Neural progenitor cell (in vitro differentiated cells): Measurements from ENCODE around the gene DRGX. TPM values are rescaled to one million over a fixed set of nuclear protein-coding genes. Genes with fewer than 3 reads are reported as not detected.
A peak's percentile ranks its signal among the peaks of the same experiment; 100 is the strongest.

Experiments used
- DNase-seq: peaks from one replicate; pipeline ENCODE4 v3.0.0-alpha.2; 2016; ENCODE audit warnings: low spot score
- H2AFZ ChIP-seq: fragments of 200-600 bp; sonication (generic); replicated peaks from 2 replicates; pipeline ENCODE4 v1.6.1; 2016; ENCODE audit warnings: antibody characterized with exemption
- H3F3A ChIP-seq: fragments of 200-600 bp; sonication (generic); 2 replicates; pipeline ENCODE4 v1.6.1; 2016; ENCODE audit warnings: antibody characterized with exemption, low read depth
- H3K27ac ChIP-seq: fragments of 200-600 bp; sonication (generic); 2 replicates; pipeline ENCODE4 v1.5.1; 2016; ENCODE audit warnings: mild to moderate bottlenecking
- H3K27me3 ChIP-seq: fragments of 200-600 bp; sonication (generic); 2 replicates; pipeline ENCODE4 v1.6.1; 2016; ENCODE audit warnings: mild to moderate bottlenecking, moderate library complexity
- H3K36me3 ChIP-seq: fragments of 200-600 bp; sonication (generic); 2 replicates; pipeline ENCODE4 v1.5.1; 2016
- H3K4me1 ChIP-seq: fragments of 200-600 bp; sonication (generic); 2 replicates; pipeline ENCODE4 v1.6.1; 2016; ENCODE audit warnings: mixed run types
- H3K4me2 ChIP-seq: fragments of 200-600 bp; sonication (generic); 2 replicates; pipeline ENCODE4 v1.6.1; 2016
- H3K4me3 ChIP-seq: fragments of 200-600 bp; sonication (generic); 2 replicates; pipeline ENCODE4 v1.5.1; 2016
- H3K79me2 ChIP-seq: fragments of 200-600 bp; sonication (generic); 2 replicates; pipeline ENCODE4 v1.6.1; 2016; ENCODE audit warnings: low read depth
- H3K9ac ChIP-seq: fragments of 200-600 bp; sonication (generic); 2 replicates; pipeline ENCODE4 v1.6.1; 2016
- H3K9me3 ChIP-seq: fragments of 200-600 bp; sonication (generic); 2 replicates; pipeline ENCODE4 v1.5.1; 2016; ENCODE audit warnings: low read depth
- H4K20me1 ChIP-seq: fragments of 200-600 bp; sonication (generic); 2 replicates; pipeline ENCODE4 v1.6.1; 2016; ENCODE audit warnings: low read depth
- H3K27ac Mint-ChIP-seq: 3 replicates; pipeline ENCODE4 v1.8.0; 2021; ENCODE audit warnings: mixed read lengths
- H3K27me3 Mint-ChIP-seq: 2 replicates; pipeline ENCODE4 v1.8.0; 2022; ENCODE audit warnings: low read depth, mild to moderate bottlenecking, inconsistent platforms, moderate library complexity, mixed read lengths; ENCODE audit not compliant: insufficient read depth
- H3K36me3 Mint-ChIP-seq: 3 replicates; pipeline ENCODE4 v1.8.0; 2021; ENCODE audit warnings: mixed read lengths
- H3K4me1 Mint-ChIP-seq: 3 replicates; pipeline ENCODE4 v1.8.0; 2021; ENCODE audit warnings: mixed read lengths
- H3K4me3 Mint-ChIP-seq: 3 replicates; pipeline ENCODE4 v1.8.0; 2021; ENCODE audit warnings: mild to moderate bottlenecking, moderate library complexity, mixed read lengths
- H3K9me3 Mint-ChIP-seq: 3 replicates; pipeline ENCODE4 v1.8.0; 2020; ENCODE audit warnings: mixed read lengths
- EZH2 ChIP-seq: fragments of 200-600 bp; sonication (generic); IDR thresholded peaks from 2 replicates; pipeline ENCODE4 v1.6.1; 2017; ENCODE audit warnings: antibody characterized with exemption, mild to moderate bottlenecking, moderate library complexity
- EZH2phosphoT487 ChIP-seq: fragments of 200-600 bp; sonication (generic); IDR thresholded peaks from 2 replicates; pipeline ENCODE4 v1.6.1; 2017; ENCODE audit warnings: antibody characterized with exemption
- total RNA-seq: library from RNA; depleted of rRNA; stranded (reverse); fragments of >200 nt; gene quantifications from 2 replicates; pipeline ENCODE4 v1.2.3, GENCODE V29; 2015; ENCODE audit warnings: low replicate concordance
- TF ChIP-seq, protein P1 (sequence below): fragments of 200-600 bp; sonication (generic); IDR thresholded peaks from 2 replicates; pipeline ENCODE4 v1.5.1; 2017; ENCODE audit warnings: antibody characterized with exemption, mild to moderate bottlenecking

Gene DRGX
- total RNA-seq, 1 donor from 2014 or later, result not detected

DNA sequence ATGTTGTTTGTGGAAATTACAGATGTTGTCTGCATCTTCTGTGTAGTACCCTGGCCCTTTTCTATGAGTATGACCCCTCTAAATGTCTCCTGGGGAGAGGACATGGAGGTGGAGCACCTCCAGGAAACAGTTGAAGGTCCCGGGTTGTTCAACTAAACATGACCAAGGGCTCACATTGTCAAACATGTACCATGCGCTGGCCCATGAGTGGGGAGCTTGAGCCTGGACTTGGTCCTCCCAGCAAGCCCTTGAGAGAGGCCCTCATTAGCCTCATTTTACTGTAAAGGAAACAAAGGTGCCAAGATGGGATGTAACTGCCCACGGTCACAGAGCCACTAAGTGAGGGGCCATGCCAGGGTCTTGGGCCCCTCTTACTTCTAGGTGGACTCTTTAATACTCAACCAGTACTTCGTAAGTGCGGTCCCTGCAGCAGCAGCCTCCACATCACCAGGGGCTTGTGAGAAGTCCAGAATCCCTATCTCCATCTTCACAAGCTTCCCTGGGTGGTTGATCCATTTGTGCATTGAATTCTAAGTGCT, 65.7 kb downstream of the DRGX start:
- H3K27me3 Mint-ChIP-seq, result peaks cover 12% of the 10 kb centered on the region

DNA sequence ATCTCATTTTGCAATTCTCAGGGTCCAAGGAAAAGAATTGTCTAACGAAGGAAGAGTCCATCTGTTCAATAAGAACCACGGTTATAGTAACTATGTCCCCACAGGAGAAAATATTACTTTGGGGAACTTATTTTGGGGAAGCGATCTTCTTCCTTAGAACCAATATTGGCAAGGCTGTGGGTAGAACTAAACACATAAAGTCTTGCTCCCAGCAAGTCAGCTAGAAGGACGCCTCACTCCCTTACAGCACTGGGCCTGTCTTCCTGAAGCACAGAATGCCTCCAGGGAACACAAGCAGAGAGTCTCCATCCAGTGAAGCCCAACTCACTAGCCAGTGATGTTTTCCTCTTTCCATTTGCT, 66.8 kb downstream of the DRGX start:
- no peak overlapping the region for H3K4me3 ChIP-seq
- H3K27me3 ChIP-seq, result no peaks in the 10 kb centered on the region
- Mint-ChIP-seq H3K36me3 (no peaks in the 10 kb centered on the region), H3K27me3 (peaks cover 13% of the 10 kb centered on the region), H3K27ac (no peak overlapping the region), H3K4me3 (no peak overlapping the region), H3K9me3 (peaks cover 4% of the 10 kb centered on the region), H3K4me1 (peaks cover 3% of the 10 kb centered on the region)
- DNase-seq, result no peak
- no peak overlapping the region for H3K9ac ChIP-seq
- no peak overlapping the region for H3K4me2 ChIP-seq
- H4K20me1 ChIP-seq, result no peaks in the 10 kb centered on the region
- H3K4me1 ChIP-seq, result no peaks in the 10 kb centered on the region
- H3K9me3 ChIP-seq, result no peaks in the 10 kb centered on the region
- H3F3A ChIP-seq, result no peaks in the 10 kb centered on the region
- H3K79me2 ChIP-seq, result no peaks in the 10 kb centered on the region
- H3K36me3 ChIP-seq, result no peaks in the 10 kb centered on the region
- no peak overlapping the region for H2AFZ ChIP-seq
- no peak overlapping the region for H3K27ac ChIP-seq
- TF ChIP-seq EZH2, result no peak
- TF ChIP-seq EZH2phosphoT487, result no peak
- TF ChIP-seq, protein P1, sequence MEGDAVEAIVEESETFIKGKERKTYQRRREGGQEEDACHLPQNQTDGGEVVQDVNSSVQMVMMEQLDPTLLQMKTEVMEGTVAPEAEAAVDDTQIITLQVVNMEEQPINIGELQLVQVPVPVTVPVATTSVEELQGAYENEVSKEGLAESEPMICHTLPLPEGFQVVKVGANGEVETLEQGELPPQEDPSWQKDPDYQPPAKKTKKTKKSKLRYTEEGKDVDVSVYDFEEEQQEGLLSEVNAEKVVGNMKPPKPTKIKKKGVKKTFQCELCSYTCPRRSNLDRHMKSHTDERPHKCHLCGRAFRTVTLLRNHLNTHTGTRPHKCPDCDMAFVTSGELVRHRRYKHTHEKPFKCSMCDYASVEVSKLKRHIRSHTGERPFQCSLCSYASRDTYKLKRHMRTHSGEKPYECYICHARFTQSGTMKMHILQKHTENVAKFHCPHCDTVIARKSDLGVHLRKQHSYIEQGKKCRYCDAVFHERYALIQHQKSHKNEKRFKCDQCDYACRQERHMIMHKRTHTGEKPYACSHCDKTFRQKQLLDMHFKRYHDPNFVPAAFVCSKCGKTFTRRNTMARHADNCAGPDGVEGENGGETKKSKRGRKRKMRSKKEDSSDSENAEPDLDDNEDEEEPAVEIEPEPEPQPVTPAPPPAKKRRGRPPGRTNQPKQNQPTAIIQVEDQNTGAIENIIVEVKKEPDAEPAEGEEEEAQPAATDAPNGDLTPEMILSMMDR, result no peak

More for the DNA sequence above, 65.7 kb downstream of the DRGX start:
- Histone ChIP-seq H3K4me3 (no peak overlapping the region), H4K20me1 (no peaks in the 10 kb centered on the region), H3K4me2 (no peak overlapping the region), H3K27ac (no peak overlapping the region), H3K79me2 (no peaks in the 10 kb centered on the region), H3K4me1 (no peaks in the 10 kb centered on the region), H2AFZ (no peak overlapping the region), H3K36me3 (no peaks in the 10 kb centered on the region), H3K9ac (no peak overlapping the region), H3K27me3 (no peaks in the 10 kb centered on the region), H3K9me3 (no peaks in the 10 kb centered on the region), H3F3A (no peaks in the 10 kb centered on the region)
- Mint-ChIP-seq H3K27ac (no peak overlapping the region), H3K36me3 (no peaks in the 10 kb centered on the region), H3K4me1 (peaks cover 3% of the 10 kb centered on the region), H3K9me3 (peaks cover 4% of the 10 kb centered on the region), H3K4me3 (no peak overlapping the region)
- DNase-seq, result no peak
- TF ChIP-seq, protein P1, result no peak
- TF ChIP-seq EZH2phosphoT487 (no peak), EZH2 (no peak)

DNA sequence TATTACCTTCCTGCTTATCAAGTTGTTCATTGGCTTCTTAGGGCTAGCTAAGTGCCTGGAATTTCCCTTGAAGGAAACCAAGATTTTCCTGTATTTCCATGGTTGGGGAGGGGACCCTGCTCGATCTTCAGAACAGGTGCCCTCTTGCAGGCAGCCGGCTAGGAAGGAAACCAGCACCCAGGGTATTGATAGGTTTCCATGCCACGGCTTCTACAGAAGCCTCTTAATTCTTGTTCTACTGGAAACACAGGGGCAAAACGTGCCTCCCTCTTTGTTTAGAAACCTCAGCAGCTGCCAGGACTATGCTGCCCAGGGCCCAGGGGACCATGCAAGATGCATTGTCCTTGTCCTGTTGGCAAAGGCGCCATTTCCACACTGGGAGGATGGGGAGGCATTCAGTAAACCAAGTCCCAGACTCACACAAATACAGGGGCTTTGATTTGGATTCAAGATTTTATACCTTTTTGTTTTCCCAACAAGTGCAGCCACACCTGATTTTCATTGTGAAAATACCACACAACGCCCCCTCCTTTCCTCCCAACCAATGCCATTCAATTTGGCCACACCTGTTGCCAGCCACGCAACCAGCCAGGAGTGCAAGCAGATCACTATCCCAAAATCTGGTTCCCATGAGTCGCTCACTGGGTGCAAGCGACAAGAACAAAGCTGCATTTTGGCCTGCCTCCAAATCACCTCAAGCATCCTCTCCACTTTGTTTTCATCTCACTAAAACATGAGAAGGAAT, 67.3 kb downstream of the DRGX start:
- Histone ChIP-seq H4K20me1 (no peaks in the 10 kb centered on the region), H3K9ac (no peak overlapping the region), H3K4me1 (no peaks in the 10 kb centered on the region), H3K9me3 (no peaks in the 10 kb centered on the region), H3K4me3 (no peak overlapping the region), H3K27ac (no peak overlapping the region), H3K36me3 (no peaks in the 10 kb centered on the region), H3K27me3 (no peaks in the 10 kb centered on the region), H3K4me2 (no peak overlapping the region), H2AFZ (peak overlapping the region; percentile 10), H3F3A (no peaks in the 10 kb centered on the region), H3K79me2 (no peaks in the 10 kb centered on the region)
- no peaks in the 10 kb centered on the region for H3K36me3 Mint-ChIP-seq
- no peak overlapping the region for H3K27ac Mint-ChIP-seq
- peaks cover 4% of the 10 kb centered on the region for H3K9me3 Mint-ChIP-seq
- H3K4me3 Mint-ChIP-seq, result no peak overlapping the region
- peaks cover 3% of the 10 kb centered on the region for H3K4me1 Mint-ChIP-seq
- no peak for DNase-seq
- TF ChIP-seq EZH2phosphoT487 (no peak), EZH2 (no peak)
- TF ChIP-seq, protein P1, result no peak
- peaks cover 10% of the 10 kb centered on the region for H3K27me3 Mint-ChIP-seq
